Colonic mucosa (tissue), 4 donors: ENCODE data around the gene CIBAR2. TPM values are rescaled to one million over a fixed set of nuclear protein-coding genes. Genes with fewer than 3 reads are reported as not detected.

Source experiments
- DNase-seq: peaks from one replicate; pipeline ENCODE4 v3.0.0-alpha.2; 2020
- H3K27ac ChIP-seq: fragments of 200-600 bp; one replicate; pipeline ENCODE4 v1.8.0; 2021
- H3K27me3 ChIP-seq: fragments of 200-600 bp; one replicate; pipeline ENCODE4 v1.8.0; 2021
- H3K36me3 ChIP-seq: fragments of 200-600 bp; one replicate; pipeline ENCODE4 v1.8.0; 2021
- H3K4me1 ChIP-seq: fragments of 200-600 bp; one replicate; pipeline ENCODE4 v1.8.0; 2021; ENCODE audit warnings: mild to moderate bottlenecking
- H3K4me3 ChIP-seq: fragments of 200-600 bp; one replicate; pipeline ENCODE4 v1.8.0; 2021
- H3K9ac ChIP-seq, 2 donors: one replicate each; pipeline ENCODE4 v1.7.0; 2013; ENCODE audit warnings: control low read depth in 2 of 2, low read depth in 2 of 2, low read length in 2 of 2
- H3K9me3 ChIP-seq: fragments of 200-600 bp; one replicate; pipeline ENCODE4 v1.8.0; 2021
- intact Hi-C: fragments of 100-400 bp; cut with DNase I; formaldehyde crosslinking; loops from one replicate; pipeline ENCODE4 v1.14.1; 2022
- total RNA-seq, 2 donors: library from RNA; stranded (reverse); fragmentation: NEBNext Ultra II Directional in 1 of 2; extraction: Animal tissue kit (Norgen Biotek cat#: 25700) in 1 of 2; gene quantifications; one replicate each; pipeline ENCODE4 v1.2.1, GENCODE V29; 2021
- TF ChIP-seq, protein P1 (sequence below): fragments of 200-600 bp; IDR thresholded peaks from one replicate; pipeline ENCODE4 v1.8.0; 2022; ENCODE audit warnings: antibody characterized with exemption, mild to moderate bottlenecking
- donor health status: healthy.
- donor health status: DM: no; HTN: no; CAD: no.
- donor health status: DM: no; HTN: no; CAD: no.

CIBAR2 gene
- total RNA-seq, 2 donors from 2014 or later: 0.32 TPM; not detected in 1

GRCh38 chr16:85078952-85079351, 33.3 kb downstream of the CIBAR2 start:
- H3K9ac ChIP-seq: no peak overlapping the region
- H3K36me3 ChIP-seq: no peaks in the 10 kb centered on the region
- DNase-seq: no peak
- H3K27me3 ChIP-seq: no peaks in the 10 kb centered on the region
- no peaks in the 10 kb centered on the region for H3K4me1 ChIP-seq
- H3K27ac ChIP-seq: no peak overlapping the region
- intact Hi-C loops: no loop called here
- H3K4me3 ChIP-seq: no peak overlapping the region
- TF ChIP-seq, protein P1, sequence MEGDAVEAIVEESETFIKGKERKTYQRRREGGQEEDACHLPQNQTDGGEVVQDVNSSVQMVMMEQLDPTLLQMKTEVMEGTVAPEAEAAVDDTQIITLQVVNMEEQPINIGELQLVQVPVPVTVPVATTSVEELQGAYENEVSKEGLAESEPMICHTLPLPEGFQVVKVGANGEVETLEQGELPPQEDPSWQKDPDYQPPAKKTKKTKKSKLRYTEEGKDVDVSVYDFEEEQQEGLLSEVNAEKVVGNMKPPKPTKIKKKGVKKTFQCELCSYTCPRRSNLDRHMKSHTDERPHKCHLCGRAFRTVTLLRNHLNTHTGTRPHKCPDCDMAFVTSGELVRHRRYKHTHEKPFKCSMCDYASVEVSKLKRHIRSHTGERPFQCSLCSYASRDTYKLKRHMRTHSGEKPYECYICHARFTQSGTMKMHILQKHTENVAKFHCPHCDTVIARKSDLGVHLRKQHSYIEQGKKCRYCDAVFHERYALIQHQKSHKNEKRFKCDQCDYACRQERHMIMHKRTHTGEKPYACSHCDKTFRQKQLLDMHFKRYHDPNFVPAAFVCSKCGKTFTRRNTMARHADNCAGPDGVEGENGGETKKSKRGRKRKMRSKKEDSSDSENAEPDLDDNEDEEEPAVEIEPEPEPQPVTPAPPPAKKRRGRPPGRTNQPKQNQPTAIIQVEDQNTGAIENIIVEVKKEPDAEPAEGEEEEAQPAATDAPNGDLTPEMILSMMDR: no peak
- no peaks in the 10 kb centered on the region for H3K9me3 ChIP-seq

GRCh38 chr16:85078226-85078625, 34.0 kb downstream of the CIBAR2 start:
- intact Hi-C loops: no loop called here
- Histone ChIP-seq H3K9me3 (no peaks in the 10 kb centered on the region), H3K36me3 (no peaks in the 10 kb centered on the region), H3K27ac (no peak overlapping the region), H3K4me3 (no peak overlapping the region), H3K9ac (no peak overlapping the region), H3K27me3 (no peaks in the 10 kb centered on the region), H3K4me1 (no peaks in the 10 kb centered on the region)
- TF ChIP-seq, protein P1: no peak
- DNase-seq: no peak

- Histone ChIP-seq H3K27ac (no peak overlapping the region), H3K27me3 (no peaks in the 10 kb centered on the region), H3K4me3 (no peak overlapping the region), H3K4me1 (no peaks in the 10 kb centered on the region), H3K36me3 (no peaks in the 10 kb centered on the region), H3K9me3 (no peaks in the 10 kb centered on the region), H3K9ac (no peak overlapping the region)
- no peak for DNase-seq
- TF ChIP-seq, protein P1: no peak
- intact Hi-C loops: no loop called here
Measured at GRCh38 chr16:85077576-85078125, 34.6 kb downstream of the CIBAR2 start.

DNA sequence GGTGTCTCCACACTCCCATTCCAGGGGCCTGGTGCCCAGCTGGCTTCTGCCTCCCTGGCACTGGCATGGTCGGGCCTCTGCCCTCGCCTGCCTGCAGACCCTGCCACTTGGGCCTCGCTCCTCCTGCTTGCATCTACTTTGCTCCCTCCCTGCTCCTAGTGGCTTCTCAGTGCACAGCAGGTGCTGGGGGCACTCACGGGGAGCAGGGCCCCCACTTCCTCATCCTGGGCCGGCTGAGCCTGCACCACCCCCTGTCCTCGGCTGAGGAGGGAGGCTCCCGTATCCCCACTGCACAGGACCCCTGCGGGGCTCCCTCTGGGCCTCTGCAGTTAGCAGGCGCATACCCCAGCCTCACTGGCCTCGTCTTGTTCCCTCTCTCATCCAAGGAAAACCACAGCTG, 35.2 kb downstream of the CIBAR2 start:
- DNase-seq: no peak

DNA sequence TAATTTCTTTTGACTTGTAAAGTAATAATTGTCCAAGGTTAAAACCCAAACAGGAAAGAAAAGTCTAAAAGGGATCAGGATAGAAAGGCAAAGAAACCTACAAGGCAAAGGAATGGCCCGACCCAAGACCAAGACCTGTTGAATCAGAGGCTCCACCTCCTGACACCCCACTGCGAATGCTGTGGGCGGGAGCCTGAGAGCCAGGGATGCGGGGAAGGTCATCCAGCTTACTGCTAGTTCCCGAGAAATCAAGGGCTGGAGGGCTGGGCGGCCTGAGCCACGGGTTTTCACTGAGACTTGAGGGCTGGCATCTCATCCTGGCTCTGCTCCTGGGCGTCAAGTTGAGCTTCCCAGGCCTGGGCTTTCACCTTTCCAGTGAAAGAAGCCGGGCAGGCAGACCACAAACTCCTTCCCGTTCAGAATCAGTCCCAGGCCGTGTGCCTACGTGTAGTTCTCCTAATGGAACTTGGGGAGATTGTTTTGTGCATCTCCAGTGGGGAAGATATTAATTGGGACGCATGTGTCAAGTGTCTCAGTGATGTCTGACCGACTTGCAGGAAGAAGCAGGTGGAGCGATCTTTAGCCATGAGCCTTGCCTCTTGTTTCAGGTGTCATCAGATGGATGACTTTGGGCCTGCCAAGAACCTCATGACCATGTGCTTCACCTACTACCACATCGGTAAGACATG, 36.9 kb downstream of the CIBAR2 start:
- no peak for DNase-seq
- Histone ChIP-seq H3K9me3 (no peaks in the 10 kb centered on the region), H3K4me3 (no peak overlapping the region), H3K36me3 (no peaks in the 10 kb centered on the region), H3K9ac (no peak overlapping the region), H3K27ac (no peak overlapping the region), H3K4me1 (no peaks in the 10 kb centered on the region), H3K27me3 (no peaks in the 10 kb centered on the region)
- TF ChIP-seq, protein P1: no peak
- intact Hi-C loops: no loop called here

More for the DNA sequence above, 35.2 kb downstream of the CIBAR2 start:
- Histone ChIP-seq H3K36me3 (no peaks in the 10 kb centered on the region), H3K27me3 (no peaks in the 10 kb centered on the region), H3K27ac (no peak overlapping the region), H3K4me1 (no peaks in the 10 kb centered on the region), H3K9ac (no peak overlapping the region), H3K9me3 (no peaks in the 10 kb centered on the region), H3K4me3 (no peak overlapping the region)
- TF ChIP-seq, protein P1: no peak
- intact Hi-C loops: no loop called here
